ENCODE results near the gene CTNNA3. TPM values are rescaled to one million over a fixed set of nuclear protein-coding genes. Genes with fewer than 3 reads are reported as not detected.
A peak's percentile ranks its signal among the peaks of the same experiment; 100 is the strongest.

CTNNA3 gene
- polyA plus RNA-seq, 6 donors from 2014 or later: 0.38 to 1.2 TPM; not detected in 4

DNA sequence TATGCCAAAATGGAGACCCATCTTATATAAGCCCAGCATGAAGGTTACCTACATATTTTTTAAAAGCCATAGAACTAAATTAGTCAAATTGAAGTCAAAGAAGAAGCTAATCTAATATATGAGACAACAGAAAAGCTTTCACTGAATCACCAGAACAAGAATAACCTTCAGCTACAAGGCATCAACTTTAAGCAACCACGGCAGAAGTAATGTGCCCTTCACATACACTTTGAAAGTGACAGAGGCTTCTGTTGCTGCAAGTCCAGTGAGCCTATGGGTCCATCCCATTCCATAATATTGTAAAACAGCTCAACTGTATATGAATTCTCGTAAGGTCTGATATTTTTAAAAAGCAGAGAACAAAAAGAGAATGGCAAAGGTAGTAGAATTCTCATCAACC is 36.5 kb downstream of the CTNNA3 start:
- Mint-ChIP-seq H3K4me3 (no peak overlapping the region), H3K27ac (no peak overlapping the region), H3K4me1 (no peaks in the 10 kb centered on the region), H3K36me3 (no peaks in the 10 kb centered on the region), H3K27me3 (peaks cover 38 to 46% (median 39%) of the 10 kb centered on the region in 3 donors), H3K9me3 (no peaks in the 10 kb centered on the region)
- ATAC-seq (ENCODE audit: low read depth in 2 of 2) (no peak), DNase-seq (no peak)

DNA sequence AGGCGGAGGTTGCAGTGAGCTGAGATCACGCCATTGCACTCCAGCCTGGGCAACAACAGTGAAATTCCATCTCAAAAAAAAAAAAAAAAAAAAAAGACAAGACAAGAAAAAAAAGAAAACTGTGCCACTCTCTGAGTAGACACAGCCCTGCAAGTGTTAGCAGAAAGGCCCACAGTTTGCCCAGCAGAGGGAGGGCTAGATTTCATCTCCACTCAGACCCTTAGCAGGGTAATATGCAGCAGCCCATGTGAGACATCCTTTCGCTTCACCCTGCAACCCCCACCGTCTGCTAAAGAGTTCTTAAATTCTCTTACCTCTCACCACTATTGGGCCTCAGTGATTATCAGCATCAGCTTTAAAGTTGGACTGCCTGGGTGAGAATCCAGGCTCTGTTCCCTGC is 38.2 kb downstream of the CTNNA3 start:
- ATAC-seq (ENCODE audit: low read depth in 2 of 2): no peak
- Mint-ChIP-seq H3K9me3 (peaks cover 0 to 1% (median 0%) of the 10 kb centered on the region in 7 donors), H3K27me3 (peaks cover 38 to 48% (median 48%) of the 10 kb centered on the region in 3 donors), H3K4me1 (no peaks in the 10 kb centered on the region), H3K36me3 (no peaks in the 10 kb centered on the region), H3K4me3 (no peak overlapping the region), H3K27ac (no peak overlapping the region)
- DNase-seq: no peak

GRCh38 chr10:67650558-67650957 is 45.4 kb downstream of the CTNNA3 start:
- Mint-ChIP-seq H3K36me3 (no peaks in the 10 kb centered on the region), H3K27ac (no peak overlapping the region), H3K9me3 (peaks cover 0 to 5% (median 1%) of the 10 kb centered on the region in 7 donors), H3K4me1 (no peaks in the 10 kb centered on the region), H3K27me3 (peaks cover 8 to 21% (median 11%) of the 10 kb centered on the region in 3 donors), H3K4me3 (no peak overlapping the region)
- ATAC-seq (ENCODE audit: low read depth in 2 of 2) (no peak), DNase-seq (no peak)

DNA sequence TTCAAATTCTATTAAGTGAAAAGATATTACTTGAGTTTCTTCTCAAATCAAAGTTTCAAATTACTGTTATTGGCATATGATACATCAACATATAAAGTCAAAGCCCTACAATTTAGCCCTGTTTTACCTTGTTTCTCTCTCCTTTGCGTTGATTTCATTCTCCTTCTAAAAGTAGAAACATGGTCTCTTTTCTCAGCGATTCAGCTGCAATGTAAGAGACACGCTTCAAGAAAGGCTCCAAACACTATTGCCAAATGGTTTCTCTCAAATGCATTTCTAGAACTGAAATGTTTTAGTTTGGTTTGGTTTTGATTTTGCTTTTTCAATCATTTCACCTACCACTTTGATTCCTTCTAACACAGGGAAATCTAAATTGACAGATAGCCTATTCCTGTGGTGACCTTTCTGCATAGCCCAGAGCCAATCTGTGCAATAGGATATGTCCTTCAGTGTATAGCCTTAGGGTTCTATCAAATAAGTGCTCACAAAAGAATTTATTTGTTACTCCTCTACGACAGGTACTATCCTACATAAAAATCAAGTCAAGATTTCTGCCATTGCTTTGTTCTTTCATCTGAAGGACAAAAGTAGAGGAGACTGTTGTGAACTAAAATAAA is 47.3 kb downstream of the CTNNA3 start:
- peaks cover 0 to 8% (median 1%) of the 10 kb centered on the region in 7 donors for H3K9me3 Mint-ChIP-seq
- ATAC-seq (ENCODE audit: low read depth in 2 of 2) (no peak), DNase-seq (no peak)
- no peaks in the 10 kb centered on the region for H3K4me1 Mint-ChIP-seq
- no peaks in the 10 kb centered on the region for H3K36me3 Mint-ChIP-seq
- H3K27me3 Mint-ChIP-seq: peaks cover 8 to 12% (median 9%) of the 10 kb centered on the region in 3 donors
- no peak overlapping the region for H3K27ac Mint-ChIP-seq
- no peak overlapping the region for H3K4me3 Mint-ChIP-seq

DNA sequence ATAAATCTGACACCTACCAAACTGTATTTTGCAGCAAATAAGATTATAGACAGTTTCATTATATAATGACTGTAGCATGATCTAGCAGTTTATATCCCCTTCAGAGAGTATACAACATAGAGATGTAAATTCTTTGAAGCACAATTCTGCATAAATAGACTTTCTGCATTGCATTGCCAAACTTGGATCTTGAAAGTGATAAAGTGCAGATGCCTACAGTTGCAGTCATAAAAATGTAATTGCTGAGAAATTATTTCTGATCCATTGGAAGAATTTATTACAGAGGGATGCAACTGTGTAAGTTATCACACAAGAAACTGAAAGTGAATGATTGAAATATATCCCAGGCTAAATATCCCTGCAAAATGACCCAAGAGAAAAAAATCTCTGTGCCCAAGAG is 65.1 kb downstream of the CTNNA3 start:
- Mint-ChIP-seq H3K4me1 (no peaks in the 10 kb centered on the region), H3K9me3 (peaks cover 0 to 16% (median 9%) of the 10 kb centered on the region in 7 donors), H3K4me3 (no peak overlapping the region), H3K27ac (peak overlapping the region in 1 of 6 donors; percentile 59), H3K27me3 (peaks cover 8 to 27% (median 14%) of the 10 kb centered on the region in 3 donors), H3K36me3 (peaks cover 0 to 3% of the 10 kb centered on the region in 2 donors)
- DNase-seq (no peak), ATAC-seq (ENCODE audit: low read depth in 2 of 2) (no peak)

DNA sequence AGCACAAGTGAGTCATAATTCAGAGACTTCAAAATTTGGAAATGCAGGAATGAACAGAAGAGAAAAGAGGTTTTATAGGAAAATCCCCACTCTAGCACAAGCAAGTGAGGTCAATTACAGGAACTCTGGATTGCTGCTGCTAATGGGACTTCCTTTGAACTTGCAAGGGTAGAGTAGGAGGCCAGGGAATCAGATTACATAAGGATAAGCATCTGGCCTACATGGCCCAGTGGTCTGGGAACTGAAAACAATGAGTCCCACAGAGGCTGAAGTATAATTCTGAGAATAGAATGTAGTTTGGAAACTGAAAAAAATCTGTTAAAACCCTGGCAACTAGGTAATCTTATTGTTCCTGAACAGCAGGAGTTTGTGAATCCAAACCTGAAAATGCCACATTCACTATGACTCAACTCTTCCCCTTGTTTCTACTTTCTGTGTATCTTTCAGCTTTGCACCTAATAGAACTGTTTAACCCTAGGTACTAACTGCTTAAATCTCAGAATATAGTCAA is 66.5 kb downstream of the CTNNA3 start:
- peaks cover 8 to 19% (median 14%) of the 10 kb centered on the region in 3 donors for H3K27me3 Mint-ChIP-seq
- H3K4me1 Mint-ChIP-seq: no peaks in the 10 kb centered on the region
- no peak overlapping the region for H3K4me3 Mint-ChIP-seq
- H3K36me3 Mint-ChIP-seq: peaks cover 0 to 3% of the 10 kb centered on the region in 2 donors
- ATAC-seq (ENCODE audit: low read depth in 2 of 2) (no peak), DNase-seq (no peak)
- peaks cover 0 to 5% (median 2%) of the 10 kb centered on the region in 7 donors for H3K9me3 Mint-ChIP-seq
- no peak overlapping the region for H3K27ac Mint-ChIP-seq

DNA sequence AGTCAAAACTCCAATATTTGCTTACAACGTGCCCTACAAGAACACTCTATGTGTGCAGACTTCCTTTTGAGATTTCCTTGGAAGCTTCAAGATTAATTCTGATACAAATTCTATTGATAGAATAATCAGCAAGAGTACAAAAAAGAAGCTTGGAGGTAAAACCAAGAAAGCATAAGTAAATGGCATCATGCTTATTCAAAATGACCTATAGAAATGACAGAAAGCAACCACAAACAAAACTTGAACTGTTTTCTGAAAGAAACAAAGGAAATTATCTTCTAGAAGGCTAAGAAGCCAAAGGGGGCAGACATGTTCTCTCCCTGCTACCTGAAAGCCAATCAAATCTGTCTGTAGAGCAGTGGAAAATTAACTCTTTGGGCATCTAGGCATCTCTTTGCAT is 73.0 kb downstream of the CTNNA3 start:
- H3K27me3 Mint-ChIP-seq: peaks cover 5 to 9% (median 8%) of the 10 kb centered on the region in 3 donors
- H3K36me3 Mint-ChIP-seq: no peaks in the 10 kb centered on the region
- no peak overlapping the region for H3K4me3 Mint-ChIP-seq
- H3K27ac Mint-ChIP-seq: no peak overlapping the region
- H3K4me1 Mint-ChIP-seq: no peaks in the 10 kb centered on the region
- DNase-seq (no peak), ATAC-seq (ENCODE audit: low read depth in 2 of 2) (no peak)
- H3K9me3 Mint-ChIP-seq: peaks cover 0 to 5% (median 0%) of the 10 kb centered on the region in 7 donors

DNA sequence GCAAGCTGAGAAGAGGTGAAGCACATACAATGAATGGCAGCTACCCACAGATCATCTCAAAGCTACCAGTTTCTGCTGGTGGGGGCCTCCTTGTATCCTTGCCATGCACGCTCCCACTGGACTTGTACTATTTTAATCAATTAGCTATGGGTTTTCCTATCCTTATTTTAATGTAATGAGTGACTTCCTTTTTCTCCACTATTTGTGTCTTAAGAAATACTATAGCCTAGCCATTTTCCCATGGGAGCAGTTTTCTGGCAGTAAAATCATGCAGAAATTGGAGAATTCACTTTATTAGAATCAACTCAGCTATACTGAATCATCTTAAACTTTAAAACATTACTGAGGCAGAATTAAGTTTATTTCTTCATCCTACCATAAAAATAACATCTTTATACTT is 73.5 kb downstream of the CTNNA3 start:
- Mint-ChIP-seq H3K36me3 (no peaks in the 10 kb centered on the region), H3K4me3 (no peak overlapping the region), H3K9me3 (peaks cover 0 to 5% (median 0%) of the 10 kb centered on the region in 7 donors)

GRCh38 chr10:67621834-67622233 is 74.2 kb downstream of the CTNNA3 start:
- no peak for ATAC-seq (ENCODE audit: low read depth in 2 of 2)
- no peak for DNase-seq
- H3K27me3 Mint-ChIP-seq: peaks cover 8 to 14% (median 8%) of the 10 kb centered on the region in 3 donors
- no peak overlapping the region for H3K27ac Mint-ChIP-seq
- H3K4me3 Mint-ChIP-seq: no peak overlapping the region
- peaks cover 0 to 3% (median 0%) of the 10 kb centered on the region in 7 donors for H3K9me3 Mint-ChIP-seq
- no peaks in the 10 kb centered on the region for H3K4me1 Mint-ChIP-seq
- no peaks in the 10 kb centered on the region for H3K36me3 Mint-ChIP-seq

More for the DNA sequence above, 73.5 kb downstream of the CTNNA3 start:
- peaks cover 5 to 9% (median 8%) of the 10 kb centered on the region in 3 donors for H3K27me3 Mint-ChIP-seq
- DNase-seq (no peak), ATAC-seq (ENCODE audit: low read depth in 2 of 2) (no peak)
- no peaks in the 10 kb centered on the region for H3K4me1 Mint-ChIP-seq
- H3K27ac Mint-ChIP-seq: no peak overlapping the region

DNA sequence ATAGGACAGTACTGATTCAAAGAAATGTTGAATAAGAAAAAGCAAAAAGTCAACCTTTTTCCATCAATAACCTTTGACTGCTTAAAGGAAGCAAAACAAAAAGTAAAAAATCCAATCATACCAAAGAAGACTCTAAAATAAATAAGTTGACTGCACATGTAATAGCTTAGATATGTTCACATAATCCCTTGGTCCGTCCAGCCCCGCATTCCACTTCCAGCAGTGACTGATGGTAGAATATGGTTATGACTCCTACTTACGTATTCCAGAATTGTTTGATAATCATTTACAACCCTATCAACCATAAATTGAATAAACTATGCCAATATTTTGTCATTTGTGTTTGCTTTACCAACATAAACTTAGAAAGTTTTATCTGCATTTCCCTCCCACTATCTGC is 77.9 kb downstream of the CTNNA3 start:
- ATAC-seq (ENCODE audit: low read depth in 2 of 2): no peak
- no peak overlapping the region for H3K27ac Mint-ChIP-seq
- no peak for DNase-seq
- H3K4me1 Mint-ChIP-seq: no peaks in the 10 kb centered on the region
- peaks cover 0 to 8% (median 0%) of the 10 kb centered on the region in 7 donors for H3K9me3 Mint-ChIP-seq
- H3K4me3 Mint-ChIP-seq: no peak overlapping the region
- H3K36me3 Mint-ChIP-seq: no peaks in the 10 kb centered on the region
- H3K27me3 Mint-ChIP-seq: peaks cover 5 to 13% (median 8%) of the 10 kb centered on the region in 3 donors

- H3K9me3 Mint-ChIP-seq: peaks cover 0 to 8% (median 0%) of the 10 kb centered on the region in 7 donors
- no peaks in the 10 kb centered on the region for H3K4me1 Mint-ChIP-seq
- ATAC-seq (ENCODE audit: low read depth in 2 of 2): no peak
- H3K27me3 Mint-ChIP-seq: peaks cover 5 to 13% (median 5%) of the 10 kb centered on the region in 3 donors
- no peak overlapping the region for H3K4me3 Mint-ChIP-seq
- DNase-seq: no peak
- H3K36me3 Mint-ChIP-seq: no peaks in the 10 kb centered on the region
- H3K27ac Mint-ChIP-seq: no peak overlapping the region
These were observed 83.1 kb downstream of the CTNNA3 start for GRCh38 chr10:67612577-67613537.

DNA sequence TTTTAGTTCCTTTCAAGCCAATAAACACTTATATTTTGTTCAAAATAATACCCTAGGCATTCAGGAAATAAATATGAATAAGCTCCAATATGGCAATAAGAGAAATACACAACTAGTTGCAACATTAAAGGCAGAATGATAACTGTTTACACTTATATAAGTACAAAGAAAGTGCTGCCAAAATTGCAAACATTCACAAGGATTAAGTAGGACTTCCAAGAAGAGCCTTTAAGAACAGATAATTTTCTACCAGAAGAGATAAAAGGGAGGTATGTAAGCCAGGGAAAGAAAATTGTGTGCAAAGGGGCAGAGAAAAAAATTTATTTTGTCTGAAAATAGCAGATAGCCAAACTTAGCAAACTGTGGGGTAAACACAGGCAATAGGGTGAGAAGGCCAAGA is 83.8 kb downstream of the CTNNA3 start:
- Mint-ChIP-seq H3K9me3 (peaks cover 0 to 8% (median 0%) of the 10 kb centered on the region in 7 donors), H3K4me1 (no peaks in the 10 kb centered on the region), H3K27ac (no peak overlapping the region), H3K36me3 (no peaks in the 10 kb centered on the region), H3K4me3 (no peak overlapping the region), H3K27me3 (peaks cover 3 to 11% (median 5%) of the 10 kb centered on the region in 3 donors)
- DNase-seq: no peak
- ATAC-seq (ENCODE audit: low read depth in 2 of 2): no peak

GRCh38 chr10:67609996-67610793 is 85.8 kb downstream of the CTNNA3 start:
- Mint-ChIP-seq H3K36me3 (no peaks in the 10 kb centered on the region), H3K27ac (no peak overlapping the region), H3K9me3 (peaks cover 0 to 8% (median 0%) of the 10 kb centered on the region in 7 donors), H3K4me1 (no peaks in the 10 kb centered on the region), H3K27me3 (peaks cover 0 to under 1% (median 0%) of the 10 kb centered on the region in 3 donors), H3K4me3 (no peak overlapping the region)
- ATAC-seq (ENCODE audit: low read depth in 2 of 2): no peak
- no peak for DNase-seq
